GM12891 (cell line): ENCODE measurements around the gene MBD6.

ENCODE experiments used
- PAX5 ChIP-seq: IDR thresholded peaks from 2 replicates; pipeline ENCODE4 v1.6.1; 2011; ENCODE audit warnings: low read length, moderate library complexity, mild to moderate bottlenecking; ENCODE audit not compliant: insufficient read depth, severe bottlenecking
- POLR2A ChIP-seq: IDR thresholded peaks from 2 replicates; pipeline ENCODE4 v1.6.1; 2011; ENCODE audit warnings: low read depth, low read length, control low read depth
- POLR2AphosphoS5 ChIP-seq: IDR thresholded peaks from 2 replicates; pipeline ENCODE4 v1.6.1; 2011; ENCODE audit warnings: low read depth, low read length, control low read depth
- POU2F2 ChIP-seq: IDR thresholded peaks from 2 replicates; pipeline ENCODE4 v1.6.1; 2011; ENCODE audit warnings: low read depth, mild to moderate bottlenecking, control low read depth, low read length, moderate library complexity
- SPI1 ChIP-seq: IDR thresholded peaks from 2 replicates; pipeline ENCODE4 v1.6.1; 2011; ENCODE audit warnings: low read depth, low read length, control low read depth
- TAF1 ChIP-seq: IDR thresholded peaks from 2 replicates; pipeline ENCODE4 v1.6.1; 2011; ENCODE audit warnings: low read depth, low read length, control low read depth

DNA sequence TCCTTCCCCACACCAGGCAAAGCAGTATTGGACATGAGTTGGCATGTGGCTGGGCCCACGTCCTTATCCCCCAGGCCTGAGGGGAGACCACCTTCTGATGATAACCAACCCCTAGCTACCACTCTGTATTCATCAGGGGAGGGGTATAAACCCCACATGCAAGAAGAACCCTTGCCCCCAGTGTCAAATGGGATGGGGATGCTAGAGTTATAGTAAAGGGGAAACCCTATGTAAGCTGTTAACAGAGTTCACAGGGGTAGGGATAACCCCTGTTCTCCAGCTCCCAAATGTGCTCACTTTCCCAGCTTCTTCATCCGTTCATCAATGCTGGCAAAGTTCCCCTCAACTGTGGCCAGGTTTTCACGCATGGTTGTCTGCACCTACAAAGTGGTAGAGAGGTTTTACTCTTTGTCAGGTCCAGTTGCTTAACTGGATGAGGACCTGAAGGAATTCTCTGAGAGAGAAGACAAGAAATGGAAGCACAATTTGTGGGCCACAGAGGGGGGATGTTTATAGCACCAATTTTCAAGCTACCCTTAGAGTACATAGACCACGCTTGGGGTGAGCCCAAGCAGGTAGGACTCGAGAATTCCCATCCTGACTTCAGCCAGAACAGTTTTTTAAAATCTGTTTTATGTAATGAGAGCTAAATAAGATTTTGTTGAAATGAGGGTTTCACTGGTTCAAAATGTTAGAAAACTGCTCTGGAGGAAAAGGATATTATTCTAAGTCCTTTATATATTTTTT is 7.9 kb downstream of the MBD6 start:
- no peak for TF ChIP-seq POLR2A
- no peak for TF ChIP-seq POLR2AphosphoS5
- TF ChIP-seq TAF1, result no peak
- TF ChIP-seq SPI1, result no peak
- TF ChIP-seq PAX5, result no peak
- no peak for TF ChIP-seq POU2F2
